K562 (cell line): ENCODE data around the gene PDIA4. TPM values are rescaled to one million over a fixed set of nuclear protein-coding genes. Genes with fewer than 3 reads are reported as not detected.
A peak's percentile ranks its signal among the peaks of the same experiment; 100 is the strongest.

ENCODE experiments used
- EP300 ChIP-seq: IDR thresholded peaks from 2 replicates; pipeline ENCODE4 v1.6.1; 2012; ENCODE audit warnings: low read length, improper control_type of control experiment
- FOXM1 ChIP-seq, 2 experiments: fragments of 450-650 bp in 1 of 2; sonication (generic) in 1 of 2; formaldehyde crosslinking in 1 of 2; IDR thresholded peaks; 2 replicates each; pipeline versions ENCODE4 v1.6.1 to v1.9.0; 2017 to 2022; ENCODE audit warnings: low read depth in 2 of 2, mild to moderate bottlenecking in 2 of 2, missing genetic modification reagents in 1 of 2, moderate library complexity in 1 of 2
- MAFG ChIP-seq: fragments of 450-650 bp; conservative IDR thresholded peaks from 2 replicates; pipeline ENCODE4 v1.6.1; 2016; ENCODE audit warnings: missing genetic modification characterization, missing compliant biosample characterization
- XRCC5 ChIP-seq: fragments of 200-400 bp; formaldehyde crosslinking; IDR thresholded peaks from 2 replicates; pipeline ENCODE4 v1.6.1; 2017; ENCODE audit warnings: low read depth, mild to moderate bottlenecking, low read length
- ZEB2 ChIP-seq: fragments of 450-650 bp; IDR thresholded peaks from 2 replicates; pipeline ENCODE4 v1.6.1; 2016
- ZFP30 ChIP-seq: fragments of 250-450 bp; sonication (Bioruptor Pico); IDR thresholded peaks from 2 replicates; pipeline ENCODE4 v1.8.0; 2022; ENCODE audit warnings: moderate library complexity, mild to moderate bottlenecking, inconsistent platforms, borderline replicate concordance
- polyA plus RNA-seq, 8 experiments: library from polyadenylated mRNA; depleted of rRNA in 4 of 8; stranded (reverse) in 5 of 8; unstranded in 3 of 8; fragments of >200 nt; fragmentation: Nextera tagmentation in 2 of 8; fragmentation: Illumina TruSeq in 1 of 8; extraction: Ambion mirVana in 2 of 8; extraction: Trizol in 1 of 8; gene quantifications; 2 replicates each; pipeline versions ENCODE4 v1.2.1 to v1.2.3, GENCODE V29; 2011 to 2014; ENCODE audit warnings: inconsistent platforms in 1 of 8, missing spikeins in 1 of 8
- total RNA-seq, 7 experiments: library from RNA; depleted of rRNA in 6 of 7; stranded (reverse); fragments of >200 nt in 6 of 7; fragmentation: Illumina TruSeq in 2 of 7; extraction: Trizol in 2 of 7; gene quantifications; 2 replicates each; pipeline versions ENCODE4 v1.2.1 to v1.2.3, GENCODE V29; 2011 to 2021; ENCODE audit warnings: low replicate concordance in 1 of 7
- TF ChIP-seq, protein P1 (sequence below): fragments of 250-450 bp; sonication (Bioruptor Pico); IDR thresholded peaks from 2 replicates; pipeline ENCODE4 v1.4.0; 2020; ENCODE audit warnings: borderline replicate concordance
- TF ChIP-seq, protein P2 (sequence below), 2 experiments: fragments of 450-650 bp; formaldehyde crosslinking in 1 of 2; IDR thresholded peaks; 2 replicates each; pipeline versions ENCODE4 v1.4.0 to v1.6.1; 2014 to 2020; ENCODE audit warnings: mild to moderate bottlenecking in 2 of 2, borderline replicate concordance in 1 of 2, low read depth in 1 of 2
- TF ChIP-seq, protein P3 (sequence below): sonication (generic); formaldehyde crosslinking; IDR thresholded peaks from 2 replicates; pipeline ENCODE4 v1.9.0; 2022; ENCODE audit warnings: mild to moderate bottlenecking, missing genetic modification reagents

Gene PDIA4
- total and polyA plus RNA-seq, 9 of the 15 experiments (the other 6 are each of a cell fraction or from before 2014, with no cell fraction given), result 9.1 to 175 (median 146) TPM

DNA sequence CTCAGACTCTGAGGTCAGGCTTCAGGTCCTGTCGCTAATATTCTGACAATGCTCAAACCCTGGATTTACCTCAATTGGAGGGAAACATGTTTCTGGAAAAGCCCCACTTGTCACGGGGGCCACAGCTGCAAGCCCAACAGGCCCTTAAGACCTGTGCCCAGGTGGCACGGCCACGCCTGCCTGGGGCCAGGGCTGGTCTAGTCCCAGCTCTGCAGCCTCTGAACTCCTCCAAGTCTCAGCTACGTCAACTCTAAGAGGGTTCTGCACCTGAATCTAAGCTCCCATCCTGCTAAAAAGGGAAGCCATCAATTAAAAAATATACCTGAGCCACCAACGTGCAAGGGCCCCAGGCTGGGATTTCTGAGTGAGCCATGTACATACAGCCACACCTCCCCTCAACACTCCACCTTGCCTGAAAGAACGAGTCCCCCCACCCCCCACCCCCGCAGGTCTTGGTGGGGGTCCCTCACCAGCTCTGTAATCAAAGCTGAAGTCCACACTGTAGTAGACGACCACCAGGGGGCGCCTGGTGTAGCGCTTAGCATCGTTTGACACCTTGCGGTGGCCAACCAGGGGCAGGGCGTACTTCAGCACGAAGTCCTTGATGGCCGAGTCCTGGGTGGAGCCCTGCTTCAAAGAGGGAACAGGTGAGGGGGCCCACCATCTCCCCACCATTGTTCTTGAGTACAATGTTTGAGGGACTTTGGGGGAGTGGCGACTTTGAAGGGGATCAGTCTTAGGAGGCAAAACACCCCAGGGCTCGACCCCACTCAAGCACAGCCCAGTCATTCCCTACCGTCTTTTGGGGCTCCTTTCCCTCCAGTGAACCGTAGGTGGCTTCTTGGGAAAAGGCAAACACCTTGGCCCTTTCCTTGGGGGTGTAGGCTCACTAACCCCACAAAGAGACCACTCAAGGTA is 22.6 kb downstream of the PDIA4 start (continued):
- TF ChIP-seq, protein P1, sequence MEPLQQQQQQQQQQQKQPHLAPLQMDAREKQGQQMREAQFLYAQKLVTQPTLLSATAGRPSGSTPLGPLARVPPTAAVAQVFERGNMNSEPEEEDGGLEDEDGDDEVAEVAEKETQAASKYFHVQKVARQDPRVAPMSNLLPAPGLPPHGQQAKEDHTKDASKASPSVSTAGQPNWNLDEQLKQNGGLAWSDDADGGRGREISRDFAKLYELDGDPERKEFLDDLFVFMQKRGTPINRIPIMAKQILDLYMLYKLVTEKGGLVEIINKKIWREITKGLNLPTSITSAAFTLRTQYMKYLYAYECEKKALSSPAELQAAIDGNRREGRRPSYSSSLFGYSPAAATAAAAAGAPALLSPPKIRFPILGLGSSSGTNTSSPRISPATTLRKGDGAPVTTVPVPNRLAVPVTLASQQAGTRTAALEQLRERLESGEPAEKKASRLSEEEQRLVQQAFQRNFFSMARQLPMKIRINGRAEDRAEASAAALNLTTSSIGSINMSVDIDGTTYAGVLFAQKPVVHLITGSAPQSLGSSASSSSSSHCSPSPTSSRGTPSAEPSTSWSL (CRISPR knock-in tag), result no peak
- no peak for TF ChIP-seq MAFG (tag)
- 0 out of 2 replicates have a peak, but pooled peaks have one; percentile 14 for TF ChIP-seq FOXM1 (IDR thresholded peaks at IDR 0.05; ENCODE audit: low read depth)
- peak; percentile 64; the same call in 1 of the 2 replicates for TF ChIP-seq FOXM1 (CRISPR knock-in tag; IDR thresholded peaks at IDR 0.05; ENCODE audit: low read depth)
- no peak for TF ChIP-seq ZFP30 (CRISPR knock-in tag)
- TF ChIP-seq XRCC5, result peak; percentile 65
- TF ChIP-seq, protein P2, sequence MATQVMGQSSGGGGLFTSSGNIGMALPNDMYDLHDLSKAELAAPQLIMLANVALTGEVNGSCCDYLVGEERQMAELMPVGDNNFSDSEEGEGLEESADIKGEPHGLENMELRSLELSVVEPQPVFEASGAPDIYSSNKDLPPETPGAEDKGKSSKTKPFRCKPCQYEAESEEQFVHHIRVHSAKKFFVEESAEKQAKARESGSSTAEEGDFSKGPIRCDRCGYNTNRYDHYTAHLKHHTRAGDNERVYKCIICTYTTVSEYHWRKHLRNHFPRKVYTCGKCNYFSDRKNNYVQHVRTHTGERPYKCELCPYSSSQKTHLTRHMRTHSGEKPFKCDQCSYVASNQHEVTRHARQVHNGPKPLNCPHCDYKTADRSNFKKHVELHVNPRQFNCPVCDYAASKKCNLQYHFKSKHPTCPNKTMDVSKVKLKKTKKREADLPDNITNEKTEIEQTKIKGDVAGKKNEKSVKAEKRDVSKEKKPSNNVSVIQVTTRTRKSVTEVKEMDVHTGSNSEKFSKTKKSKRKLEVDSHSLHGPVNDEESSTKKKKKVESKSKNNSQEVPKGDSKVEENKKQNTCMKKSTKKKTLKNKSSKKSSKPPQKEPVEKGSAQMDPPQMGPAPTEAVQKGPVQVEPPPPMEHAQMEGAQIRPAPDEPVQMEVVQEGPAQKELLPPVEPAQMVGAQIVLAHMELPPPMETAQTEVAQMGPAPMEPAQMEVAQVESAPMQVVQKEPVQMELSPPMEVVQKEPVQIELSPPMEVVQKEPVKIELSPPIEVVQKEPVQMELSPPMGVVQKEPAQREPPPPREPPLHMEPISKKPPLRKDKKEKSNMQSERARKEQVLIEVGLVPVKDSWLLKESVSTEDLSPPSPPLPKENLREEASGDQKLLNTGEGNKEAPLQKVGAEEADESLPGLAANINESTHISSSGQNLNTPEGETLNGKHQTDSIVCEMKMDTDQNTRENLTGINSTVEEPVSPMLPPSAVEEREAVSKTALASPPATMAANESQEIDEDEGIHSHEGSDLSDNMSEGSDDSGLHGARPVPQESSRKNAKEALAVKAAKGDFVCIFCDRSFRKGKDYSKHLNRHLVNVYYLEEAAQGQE (IDR thresholded peaks at IDR 0.05; ENCODE audit: borderline replicate concordance), result peak; percentile 67
- TF ChIP-seq, protein P2 (CRISPR knock-in tag; IDR thresholded peaks at IDR 0.05; ENCODE audit: low read depth), result no peak
- TF ChIP-seq EP300, result no peak
- 0 out of 2 replicates have a peak, but pooled peaks have one; percentile 23 for TF ChIP-seq ZEB2
- TF ChIP-seq, protein P3, sequence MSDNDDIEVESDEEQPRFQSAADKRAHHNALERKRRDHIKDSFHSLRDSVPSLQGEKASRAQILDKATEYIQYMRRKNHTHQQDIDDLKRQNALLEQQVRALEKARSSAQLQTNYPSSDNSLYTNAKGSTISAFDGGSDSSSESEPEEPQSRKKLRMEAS, result peak; percentile 53
